ENCODE data around the gene PAX7. TPM values are rescaled to one million over a fixed set of nuclear protein-coding genes. Genes with fewer than 3 reads are reported as not detected.

The PAX7 gene
- total RNA-seq, 2 donors from 2014 or later = not detected

GRCh38 chr1:18722270-18722669 lies 91.6 kb downstream of the PAX7 start:
- DNase-seq (ENCODE audit: low spot score) (no peak), ATAC-seq (ENCODE audit: insufficient number of reproducible peaks, low FRiP score, low read depth) (no peak)
- no peaks in the 10 kb centered on the region for H3K4me1 ChIP-seq (ENCODE audit: control insufficient read depth in 1 of 2, low read depth in 2 of 2)
- TF ChIP-seq CTCF (IDR thresholded peaks at IDR 0.05) = no peak
- no peak overlapping the region for H3K27ac ChIP-seq
- H3K4me3 ChIP-seq = no peak overlapping the region
- no peaks in the 10 kb centered on the region for H3K36me3 ChIP-seq
- H3K9me3 ChIP-seq = no peaks in the 10 kb centered on the region
- no peaks in the 10 kb centered on the region for H3K27me3 ChIP-seq (replicated peaks; ENCODE audit: insufficient read depth)

- no peak overlapping the region for H3K4me3 ChIP-seq
- no peaks in the 10 kb centered on the region for H3K4me1 ChIP-seq (ENCODE audit: control insufficient read depth in 1 of 2, low read depth in 2 of 2)
- H3K27me3 ChIP-seq (replicated peaks; ENCODE audit: insufficient read depth) = no peaks in the 10 kb centered on the region
- DNase-seq (ENCODE audit: low spot score) (no peak), ATAC-seq (ENCODE audit: insufficient number of reproducible peaks, low FRiP score, low read depth) (no peak)
- no peak for TF ChIP-seq CTCF (IDR thresholded peaks at IDR 0.05)
- no peaks in the 10 kb centered on the region for H3K36me3 ChIP-seq
- no peak overlapping the region for H3K27ac ChIP-seq
- H3K9me3 ChIP-seq = no peaks in the 10 kb centered on the region
These were observed 92.6 kb downstream of the PAX7 start for GRCh38 chr1:18723206-18723605.

- H3K27me3 ChIP-seq (replicated peaks; ENCODE audit: insufficient read depth) = no peaks in the 10 kb centered on the region
- no peak for ATAC-seq (ENCODE audit: insufficient number of reproducible peaks, low FRiP score, low read depth)
- no peak for TF ChIP-seq CTCF (IDR thresholded peaks at IDR 0.05)
These were observed 93.2 kb downstream of the PAX7 start for GRCh38 chr1:18723701-18724411.

GRCh38 chr1:18724801-18725200 lies 94.2 kb downstream of the PAX7 start:
- no peaks in the 10 kb centered on the region for H3K27me3 ChIP-seq (replicated peaks; ENCODE audit: insufficient read depth)
- H3K4me1 ChIP-seq (ENCODE audit: control insufficient read depth in 1 of 2, low read depth in 2 of 2) = no peaks in the 10 kb centered on the region
- no peak for TF ChIP-seq CTCF (IDR thresholded peaks at IDR 0.05)
- no peak for DNase-seq (ENCODE audit: low spot score)
- H3K4me3 ChIP-seq = no peak overlapping the region
- H3K36me3 ChIP-seq = no peaks in the 10 kb centered on the region
- H3K9me3 ChIP-seq = no peaks in the 10 kb centered on the region
- no peak for ATAC-seq (ENCODE audit: insufficient number of reproducible peaks, low FRiP score, low read depth)
- H3K27ac ChIP-seq = no peak overlapping the region

More at GRCh38 chr1:18723701-18724411, 93.2 kb downstream of the PAX7 start:
- Histone ChIP-seq H3K4me3 (no peak overlapping the region), H3K36me3 (no peaks in the 10 kb centered on the region), H3K9me3 (no peaks in the 10 kb centered on the region), H3K4me1 (ENCODE audit: control insufficient read depth in 1 of 2, low read depth in 2 of 2) (no peaks in the 10 kb centered on the region), H3K27ac (no peak overlapping the region)
- DNase-seq (ENCODE audit: low spot score) = no peak

- no peaks in the 10 kb centered on the region for H3K9me3 ChIP-seq
- ATAC-seq (ENCODE audit: insufficient number of reproducible peaks, low FRiP score, low read depth) (no peak), DNase-seq (ENCODE audit: low spot score) (no peak)
- no peak overlapping the region for H3K27ac ChIP-seq
- TF ChIP-seq CTCF (IDR thresholded peaks at IDR 0.05) = no peak
- no peaks in the 10 kb centered on the region for H3K4me1 ChIP-seq (ENCODE audit: control insufficient read depth in 1 of 2, low read depth in 2 of 2)
- H3K27me3 ChIP-seq (replicated peaks; ENCODE audit: insufficient read depth) = no peaks in the 10 kb centered on the region
- no peaks in the 10 kb centered on the region for H3K36me3 ChIP-seq
- H3K4me3 ChIP-seq = no peak overlapping the region
These were observed 94.7 kb downstream of the PAX7 start for GRCh38 chr1:18725231-18725895.
